Activated gamma-delta T cell treated with Interleukin-2 at 50 U/mL for 16 hours (primary cell): Measurements from ENCODE around the gene FRAS1.
"Not testable (repeated sequence)": the region's sequence is repeated elsewhere in the genome, so short reads cannot be mapped to it uniquely, and the experiment has no call there.

ENCODE experiments used
- DNase-seq: peaks from one replicate; pipeline ENCODE4 v3.0.0-alpha.2; 2020

The FRAS1 gene

GRCh38 chr4:78057135-78057599, at the start of gene FRAS1:
TSS of gene FRAS1 (plus strand) at chr4:78057323. CDS start at chr4:78058010, 687 bp downstream.
- DNase-seq = peak; percentile 9

GRCh38 chr4:78011003-78011402, 46.1 kb upstream of the FRAS1 start:
- DNase-seq = not testable (repeated sequence)

GRCh38 chr4:78014889-78015886, 41.9 kb upstream of the FRAS1 start:
- DNase-seq = no peak

- no peak for DNase-seq
These were observed 38.7 kb upstream of the FRAS1 start for GRCh38 chr4:78018271-78019049.

GRCh38 chr4:78019414-78019813, 37.7 kb upstream of the FRAS1 start:
- DNase-seq = no peak

- no peak for DNase-seq
These were observed 36.4 kb upstream of the FRAS1 start for GRCh38 chr4:78020677-78021076.

GRCh38 chr4:78022517-78022916, 34.6 kb upstream of the FRAS1 start:
- DNase-seq = no peak

GRCh38 chr4:78024085-78024484, 33.0 kb upstream of the FRAS1 start:
- DNase-seq = no peak

- DNase-seq = no peak
These were observed 32.5 kb upstream of the FRAS1 start for GRCh38 chr4:78024576-78025091.

- DNase-seq = no peak
These were observed 25.6 kb upstream of the FRAS1 start for GRCh38 chr4:78031417-78031950.

- no peak for DNase-seq
These were observed 24.7 kb upstream of the FRAS1 start for GRCh38 chr4:78032446-78032845.

- DNase-seq = no peak
These were observed 24.2 kb upstream of the FRAS1 start for GRCh38 chr4:78032929-78033328.

- no peak for DNase-seq
These were observed 23.3 kb upstream of the FRAS1 start for GRCh38 chr4:78033861-78034260.

GRCh38 chr4:78038704-78039103, 18.4 kb upstream of the FRAS1 start:
- no peak for DNase-seq

GRCh38 chr4:78039678-78040077, 17.4 kb upstream of the FRAS1 start:
- no peak for DNase-seq

GRCh38 chr4:78040431-78040830, 16.7 kb upstream of the FRAS1 start:
- DNase-seq = no peak

- no peak for DNase-seq
These were observed 9.8 kb upstream of the FRAS1 start for GRCh38 chr4:78047366-78047765.

GRCh38 chr4:78056265-78057129, 626 bp upstream of the FRAS1 start:
- no peak for DNase-seq

- peak; percentile 10 for DNase-seq
These were observed 752 bp downstream of the FRAS1 start for GRCh38 chr4:78057600-78058550.

- DNase-seq = no peak
These were observed 1.7 kb downstream of the FRAS1 start for GRCh38 chr4:78058591-78059523.
